ENCODE data around the gene EHMT2. TPM values are rescaled to one million over a fixed set of nuclear protein-coding genes. Genes with fewer than 3 reads are reported as not detected.

EHMT2 gene
- total RNA-seq, 2 donors from 2014 or later, result 113 to 121 TPM

DNA sequence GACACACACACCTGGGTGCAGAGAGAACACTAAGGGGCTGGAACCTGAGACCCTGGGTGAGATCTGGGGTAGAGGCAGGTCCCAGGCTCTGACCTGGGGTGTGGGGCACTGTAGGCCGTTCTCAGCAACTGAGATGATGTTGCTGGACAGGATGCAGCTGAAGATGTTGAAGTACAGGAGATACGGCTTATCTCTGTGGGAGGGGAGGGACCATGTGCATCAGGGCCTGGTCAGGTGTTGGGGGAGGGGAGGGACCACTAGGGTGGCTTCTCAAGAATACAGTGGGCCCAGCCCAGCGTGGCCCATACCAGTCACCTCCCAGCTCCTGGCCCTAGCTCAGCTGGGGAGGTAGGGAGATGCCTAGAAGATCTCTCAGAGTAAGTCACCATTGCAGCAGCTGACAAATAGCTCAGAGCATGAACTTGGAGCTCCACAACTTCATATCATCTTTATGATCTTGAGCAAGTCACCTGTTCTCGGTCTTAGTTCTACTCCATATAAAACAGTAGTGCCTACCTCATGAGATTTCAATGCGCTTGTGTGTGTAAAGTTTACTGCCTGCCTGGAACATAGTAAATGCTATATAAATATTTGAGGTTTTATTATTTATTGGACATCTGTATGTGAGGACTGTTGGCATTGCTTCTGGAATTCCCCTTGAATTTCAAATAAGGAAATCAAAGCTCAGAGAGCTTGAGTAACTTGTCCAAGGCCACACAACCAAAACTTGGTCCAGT, 22.5 kb downstream of the EHMT2 start:
- Histone ChIP-seq H3K27ac (ENCODE audit: low read depth, low read length) (no peak overlapping the region), H3K4me1 (ENCODE audit: control insufficient read depth, insufficient read depth, low read length) (no peaks in the 10 kb centered on the region), H3K27me3 (ENCODE audit: control insufficient read depth, insufficient read depth, low read length, poor library complexity, severe bottlenecking) (no peaks in the 10 kb centered on the region), H3K9me3 (ENCODE audit: control insufficient read depth, low read length) (no peaks in the 10 kb centered on the region), H3K9ac (ENCODE audit: extremely low read depth, low read length, poor library complexity, severe bottlenecking) (no peak overlapping the region), H3K4me3 (ENCODE audit: low read length) (no peak overlapping the region), H3K36me3 (ENCODE audit: control insufficient read depth, insufficient read depth, low read length) (peaks cover 5% of the 10 kb centered on the region)
- 90 to 96% methylated on average over 2 to 5 of the region's 5 CpGs for WGBS, 2 experiments (ENCODE audit: insufficient coverage in 1 of 2, insufficient read length in 1 of 2)
- DNase-seq, result no peak
- Mint-ChIP-seq H3K4me1 (peaks cover 3% of the 10 kb centered on the region), H3K27me3 (ENCODE audit: insufficient read depth) (peaks cover 12% of the 10 kb centered on the region), H3K36me3 (ENCODE audit: low read depth) (peaks cover 7% of the 10 kb centered on the region), H3K9me3 (no peaks in the 10 kb centered on the region), H3K4me3 (no peak overlapping the region), H3K27ac (no peak overlapping the region)
- no peak for TF ChIP-seq CTCF (conservative IDR thresholded peaks at IDR 0.05)

DNA sequence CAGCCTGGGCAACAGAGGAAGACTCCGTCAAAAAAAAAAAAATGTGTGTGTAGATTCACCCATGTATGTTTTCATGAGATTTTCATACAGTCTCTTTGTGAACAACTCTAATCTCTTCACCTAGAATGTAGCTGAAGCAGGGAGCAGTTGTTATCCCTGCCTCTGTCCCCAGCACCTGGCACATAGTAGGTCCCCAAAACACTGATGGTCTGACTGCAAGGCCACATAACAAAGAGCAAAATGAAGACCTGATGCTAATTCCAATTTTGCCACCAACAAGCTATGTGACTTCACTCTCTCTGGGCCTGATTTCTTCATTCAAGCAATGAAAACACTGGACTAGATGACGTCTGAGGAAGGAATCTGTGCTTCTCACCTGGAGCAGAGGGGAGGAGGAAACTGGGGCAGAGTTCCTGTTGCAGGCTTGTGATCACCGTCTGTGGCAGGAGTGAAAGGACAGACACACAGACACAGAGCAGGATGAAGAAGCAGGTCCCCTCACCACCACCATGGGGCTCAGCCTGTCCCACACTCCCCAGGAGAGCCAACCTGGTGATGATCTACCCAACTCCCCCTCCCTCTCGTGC, 23.3 kb downstream of the EHMT2 start:
- H3K27ac ChIP-seq (ENCODE audit: low read depth, low read length), result no peak overlapping the region
- peaks cover 3% of the 10 kb centered on the region for H3K4me1 Mint-ChIP-seq
- no peak overlapping the region for H3K9ac ChIP-seq (ENCODE audit: extremely low read depth, low read length, poor library complexity, severe bottlenecking)
- H3K27me3 ChIP-seq (ENCODE audit: control insufficient read depth, insufficient read depth, low read length, poor library complexity, severe bottlenecking), result no peaks in the 10 kb centered on the region
- no peaks in the 10 kb centered on the region for H3K36me3 Mint-ChIP-seq (ENCODE audit: low read depth)
- H3K4me3 Mint-ChIP-seq, result no peak overlapping the region
- DNase-seq, result no peak
- no peak overlapping the region for H3K27ac Mint-ChIP-seq
- 88 to 92% methylated on average over 3 to 4 of the region's 4 CpGs for WGBS, 2 experiments (ENCODE audit: insufficient coverage in 1 of 2, insufficient read length in 1 of 2)
- H3K9me3 ChIP-seq (ENCODE audit: control insufficient read depth, low read length), result no peaks in the 10 kb centered on the region
- H3K4me3 ChIP-seq (ENCODE audit: low read length), result no peak overlapping the region
- H3K36me3 ChIP-seq (ENCODE audit: control insufficient read depth, insufficient read depth, low read length), result no peaks in the 10 kb centered on the region
- peaks cover 12% of the 10 kb centered on the region for H3K27me3 Mint-ChIP-seq (ENCODE audit: insufficient read depth)
- no peak for TF ChIP-seq CTCF (conservative IDR thresholded peaks at IDR 0.05)
- H3K4me1 ChIP-seq (ENCODE audit: control insufficient read depth, insufficient read depth, low read length), result no peaks in the 10 kb centered on the region
- no peaks in the 10 kb centered on the region for H3K9me3 Mint-ChIP-seq

DNA sequence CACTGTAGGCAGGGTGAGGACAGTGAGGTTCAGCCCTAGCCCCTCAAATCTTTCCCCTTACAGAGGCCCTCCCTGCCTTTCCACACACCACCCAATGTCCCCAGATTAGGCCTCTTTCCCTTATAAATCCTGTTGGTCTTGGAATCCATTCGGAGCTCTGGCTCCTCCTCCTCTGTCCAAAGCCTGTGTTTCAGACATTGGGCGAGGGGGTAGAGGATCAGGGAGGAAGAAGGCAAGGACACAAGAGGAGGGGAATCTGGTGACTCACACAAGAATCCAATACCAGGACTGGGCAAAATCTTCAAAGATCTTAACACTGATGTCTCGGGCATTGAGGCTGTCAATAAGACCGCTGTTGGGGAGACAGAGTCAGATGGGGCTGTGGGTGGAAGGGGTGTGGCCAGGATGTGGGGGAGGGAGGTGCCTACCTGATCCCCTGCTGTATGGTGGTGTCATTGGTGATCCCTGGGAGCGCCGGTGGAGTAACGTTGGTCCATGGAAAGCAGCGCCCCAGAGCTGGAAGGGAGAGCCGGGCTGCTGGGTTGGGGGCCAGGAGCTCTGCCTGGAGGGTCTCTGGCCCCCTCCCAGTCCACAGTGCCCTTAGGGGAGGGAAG, 26.3 kb downstream of the EHMT2 start:
- TF ChIP-seq CTCF (conservative IDR thresholded peaks at IDR 0.05), result no peak
- H3K9me3 Mint-ChIP-seq, result no peaks in the 10 kb centered on the region
- H3K4me3 Mint-ChIP-seq, result no peak overlapping the region
- Histone ChIP-seq H3K4me1 (ENCODE audit: control insufficient read depth, insufficient read depth, low read length) (no peaks in the 10 kb centered on the region), H3K9me3 (ENCODE audit: control insufficient read depth, low read length) (no peaks in the 10 kb centered on the region), H3K9ac (ENCODE audit: extremely low read depth, low read length, poor library complexity, severe bottlenecking) (no peak overlapping the region), H3K27ac (ENCODE audit: low read depth, low read length) (no peak overlapping the region), H3K27me3 (ENCODE audit: control insufficient read depth, insufficient read depth, low read length, poor library complexity, severe bottlenecking) (no peaks in the 10 kb centered on the region), H3K36me3 (ENCODE audit: control insufficient read depth, insufficient read depth, low read length) (no peaks in the 10 kb centered on the region), H3K4me3 (ENCODE audit: low read length) (no peak overlapping the region)
- no peak for DNase-seq
- H3K27me3 Mint-ChIP-seq (ENCODE audit: insufficient read depth), result peaks cover 12% of the 10 kb centered on the region
- no peaks in the 10 kb centered on the region for H3K4me1 Mint-ChIP-seq
- no peak overlapping the region for H3K27ac Mint-ChIP-seq
- H3K36me3 Mint-ChIP-seq (ENCODE audit: low read depth), result no peaks in the 10 kb centered on the region
- 82 to 86% methylated on average over 8 to 9 of the region's 9 CpGs for WGBS, 2 experiments (ENCODE audit: insufficient coverage in 1 of 2, insufficient read length in 1 of 2)

Data from endodermal cell (in vitro differentiated cells).